Transverse colon (tissue), 4 donors: ENCODE results near the gene JAZF1.

Experiments
- EP300 ChIP-seq: sonication (generic); formaldehyde crosslinking; IDR thresholded peaks from one replicate; pipeline ENCODE4 v1.6.1; 2017; ENCODE audit warnings: antibody characterized with exemption, low read depth
- POLR2A ChIP-seq: fragments of 450-650 bp; IDR thresholded peaks from one replicate; pipeline ENCODE4 v1.6.1; 2016; ENCODE audit warnings: antibody characterized with exemption, mild to moderate bottlenecking, moderate library complexity
- POLR2AphosphoS5 ChIP-seq, 3 donors: sonication (generic); formaldehyde crosslinking; IDR thresholded peaks; one replicate each; pipeline ENCODE4 v1.6.1; 2016; ENCODE audit warnings: antibody characterized with exemption in 3 of 3
- TF ChIP-seq, protein P1 (sequence below), 5 experiments: fragments of 200-600 bp in 3 of 5; fragments of 450-650 bp in 2 of 5; sonication (generic) in 3 of 5; IDR thresholded peaks; 1 replicate in 2 of 5; 2 replicates in 3 of 5; pipeline ENCODE4 v1.5.1; 2016 to 2017; ENCODE audit warnings: antibody characterized with exemption in 5 of 5, inconsistent platforms in 3 of 5, mild to moderate bottlenecking in 2 of 5, moderate library complexity in 1 of 5

DNA sequence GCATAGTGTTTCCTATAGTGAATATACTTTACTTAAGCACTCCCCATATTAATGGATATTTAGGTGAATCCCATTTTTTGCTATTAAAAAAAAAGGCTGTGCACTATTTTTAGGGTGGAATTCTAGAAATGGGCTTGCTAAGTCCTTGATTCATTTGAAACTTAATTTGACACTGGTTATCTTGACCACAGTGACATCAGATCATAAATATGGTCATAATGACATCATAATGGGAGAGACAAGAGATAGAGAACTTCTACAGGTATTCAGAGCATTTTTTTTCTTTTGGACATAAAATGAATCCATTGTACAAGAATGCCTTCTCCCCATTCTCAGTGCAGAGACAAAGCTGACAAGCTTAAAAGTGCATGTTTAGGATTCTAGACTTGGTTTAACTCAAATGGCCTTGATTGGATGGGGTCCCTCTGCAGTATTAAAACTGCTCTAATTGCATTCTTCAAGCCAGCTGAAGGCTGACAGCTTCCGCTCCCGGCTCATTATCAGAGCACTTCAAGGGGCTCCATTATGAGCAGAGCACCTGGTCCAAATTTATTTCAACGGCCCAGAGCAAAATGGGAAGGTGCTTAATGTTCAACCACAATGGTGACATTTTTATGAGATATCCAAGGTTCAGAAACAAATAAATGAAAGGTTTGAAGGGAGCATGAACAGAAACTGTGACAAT lies 104.8 kb downstream of the JAZF1 start:
- TF ChIP-seq, protein P1, sequence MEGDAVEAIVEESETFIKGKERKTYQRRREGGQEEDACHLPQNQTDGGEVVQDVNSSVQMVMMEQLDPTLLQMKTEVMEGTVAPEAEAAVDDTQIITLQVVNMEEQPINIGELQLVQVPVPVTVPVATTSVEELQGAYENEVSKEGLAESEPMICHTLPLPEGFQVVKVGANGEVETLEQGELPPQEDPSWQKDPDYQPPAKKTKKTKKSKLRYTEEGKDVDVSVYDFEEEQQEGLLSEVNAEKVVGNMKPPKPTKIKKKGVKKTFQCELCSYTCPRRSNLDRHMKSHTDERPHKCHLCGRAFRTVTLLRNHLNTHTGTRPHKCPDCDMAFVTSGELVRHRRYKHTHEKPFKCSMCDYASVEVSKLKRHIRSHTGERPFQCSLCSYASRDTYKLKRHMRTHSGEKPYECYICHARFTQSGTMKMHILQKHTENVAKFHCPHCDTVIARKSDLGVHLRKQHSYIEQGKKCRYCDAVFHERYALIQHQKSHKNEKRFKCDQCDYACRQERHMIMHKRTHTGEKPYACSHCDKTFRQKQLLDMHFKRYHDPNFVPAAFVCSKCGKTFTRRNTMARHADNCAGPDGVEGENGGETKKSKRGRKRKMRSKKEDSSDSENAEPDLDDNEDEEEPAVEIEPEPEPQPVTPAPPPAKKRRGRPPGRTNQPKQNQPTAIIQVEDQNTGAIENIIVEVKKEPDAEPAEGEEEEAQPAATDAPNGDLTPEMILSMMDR (IDR thresholded peaks at IDR 0.05) = no peak
- TF ChIP-seq EP300 (no peak), POLR2AphosphoS5 (IDR thresholded peaks at IDR 0.05) (no peak), POLR2A (no peak)
